ENCODE results near the gene HCN2.
A peak's percentile ranks its signal among the peaks of the same experiment; 100 is the strongest.

HCN2 gene

GRCh38 chr19:588741-589692 lies 664 bp upstream of the HCN2 start:
- DNase-seq (ENCODE audit: low spot score in 2 of 2) = no peak
- Mint-ChIP-seq H3K36me3 (peaks cover 4% of the 10 kb centered on the region), H3K27ac (no peak overlapping the region), H3K4me3 (peak overlapping the region; percentile 34), H3K9me3 (no peaks in the 10 kb centered on the region), H3K4me1 (peaks cover 8% of the 10 kb centered on the region)
- ATAC-seq = no peak

DNA sequence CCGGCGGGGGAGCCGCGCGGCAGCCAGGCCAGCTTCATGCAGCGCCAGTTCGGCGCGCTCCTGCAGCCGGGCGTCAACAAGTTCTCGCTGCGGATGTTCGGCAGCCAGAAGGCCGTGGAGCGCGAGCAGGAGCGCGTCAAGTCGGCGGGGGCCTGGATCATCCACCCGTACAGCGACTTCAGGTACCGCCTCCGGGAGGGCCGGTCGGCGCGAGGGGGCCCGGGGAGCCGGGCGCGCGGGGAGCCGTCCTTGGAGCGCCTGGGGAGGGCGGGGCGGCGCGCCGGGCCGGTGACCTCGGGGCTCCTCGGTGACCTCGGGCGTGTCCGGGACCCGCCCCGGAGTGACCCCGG lies 690 bp downstream of the HCN2 start:
- Mint-ChIP-seq H3K36me3 (peaks cover 4% of the 10 kb centered on the region), H3K9me3 (no peaks in the 10 kb centered on the region), H3K4me3 (peak overlapping the region; percentile 20), H3K4me1 (peaks cover 6% of the 10 kb centered on the region), H3K27ac (no peak overlapping the region)
- peak; percentile 35 for ATAC-seq
- DNase-seq (ENCODE audit: low spot score in 2 of 2) = no peak

DNA sequence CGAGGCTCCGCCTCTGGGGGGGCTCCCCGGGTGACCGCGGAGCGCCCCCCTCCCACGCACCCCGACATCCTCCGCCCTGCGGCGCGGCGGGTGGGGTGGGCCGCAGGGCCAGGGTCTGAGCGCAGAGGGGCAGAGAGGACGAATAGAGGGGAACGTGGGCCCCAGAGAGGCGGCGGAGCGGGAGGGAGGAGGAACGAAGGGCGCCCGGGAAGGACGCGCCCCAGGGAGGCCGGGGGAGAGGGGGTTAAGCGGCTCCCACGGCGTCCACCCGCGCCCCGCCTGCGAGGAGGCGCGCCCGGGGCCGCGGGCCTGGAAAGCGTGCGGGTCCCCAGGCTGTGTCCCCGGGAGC lies 1.0 kb downstream of the HCN2 start:
- no peak for DNase-seq (ENCODE audit: low spot score in 2 of 2)
- peak overlapping the region; percentile 20 for H3K4me3 Mint-ChIP-seq
- H3K36me3 Mint-ChIP-seq = peaks cover 4% of the 10 kb centered on the region
- no peak for ATAC-seq
- H3K9me3 Mint-ChIP-seq = no peaks in the 10 kb centered on the region
- H3K27ac Mint-ChIP-seq = no peak overlapping the region
- H3K4me1 Mint-ChIP-seq = peaks cover 6% of the 10 kb centered on the region

GRCh38 chr19:591099-591958 lies 1.6 kb downstream of the HCN2 start:
- no peak overlapping the region for H3K27ac Mint-ChIP-seq
- no peak for DNase-seq (ENCODE audit: low spot score in 2 of 2)
- H3K9me3 Mint-ChIP-seq = no peaks in the 10 kb centered on the region
- ATAC-seq = no peak
- peaks cover 4% of the 10 kb centered on the region for H3K36me3 Mint-ChIP-seq
- H3K4me1 Mint-ChIP-seq = peaks cover 6% of the 10 kb centered on the region
- peak overlapping the region; percentile 20 for H3K4me3 Mint-ChIP-seq

DNA sequence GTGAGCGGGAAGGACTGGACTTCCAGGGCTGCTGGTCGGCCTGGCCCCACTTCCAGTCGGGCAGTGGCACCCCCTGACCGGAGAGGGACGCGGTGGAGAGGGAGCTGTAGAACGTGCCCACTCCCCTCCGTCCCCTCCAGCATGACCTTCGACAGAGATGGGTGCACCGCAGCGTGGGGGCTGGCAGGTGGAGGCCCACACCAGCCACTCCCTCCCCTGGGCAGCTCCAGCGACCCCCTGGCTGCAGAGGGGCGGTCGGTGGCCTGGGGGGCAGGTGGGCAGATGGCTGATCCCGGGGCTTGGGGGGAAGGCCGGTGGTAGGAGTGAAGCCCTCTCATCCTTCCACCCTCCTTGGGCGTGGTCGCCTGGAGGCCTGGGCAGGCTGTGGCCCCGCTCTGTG lies 2.4 kb downstream of the HCN2 start:
- H3K4me1 Mint-ChIP-seq = peaks cover 6% of the 10 kb centered on the region
- no peaks in the 10 kb centered on the region for H3K9me3 Mint-ChIP-seq
- H3K27ac Mint-ChIP-seq = no peak overlapping the region
- no peak for ATAC-seq
- DNase-seq (ENCODE audit: low spot score in 2 of 2) = no peak
- no peak overlapping the region for H3K4me3 Mint-ChIP-seq
- H3K36me3 Mint-ChIP-seq = peaks cover 4% of the 10 kb centered on the region

DNA sequence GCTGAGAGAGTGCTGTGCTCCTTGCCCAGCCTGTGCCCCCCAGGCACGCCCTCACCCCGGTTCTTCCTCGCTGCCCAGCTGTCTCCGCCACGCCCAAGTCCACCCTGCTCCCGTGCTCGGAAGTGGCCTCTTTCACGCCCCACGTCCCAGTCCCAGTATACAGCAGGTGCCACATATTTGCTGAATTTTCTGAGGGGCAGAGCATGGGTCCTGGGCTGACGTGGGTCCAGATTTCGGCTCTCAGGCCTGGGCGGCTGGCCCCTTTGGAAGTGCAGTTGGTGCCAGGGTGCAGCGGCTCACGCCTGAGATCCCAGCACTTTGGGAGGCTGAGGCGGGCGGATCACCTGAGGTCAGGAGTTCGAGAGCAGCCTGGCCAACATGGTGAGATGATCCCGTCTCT lies 3.4 kb downstream of the HCN2 start:
- peaks cover 4% of the 10 kb centered on the region for H3K36me3 Mint-ChIP-seq
- no peak overlapping the region for H3K4me3 Mint-ChIP-seq
- DNase-seq (ENCODE audit: low spot score in 2 of 2) (no peak), ATAC-seq (no peak)
- no peaks in the 10 kb centered on the region for H3K9me3 Mint-ChIP-seq
- no peak overlapping the region for H3K27ac Mint-ChIP-seq
- peaks cover 5% of the 10 kb centered on the region for H3K4me1 Mint-ChIP-seq

DNA sequence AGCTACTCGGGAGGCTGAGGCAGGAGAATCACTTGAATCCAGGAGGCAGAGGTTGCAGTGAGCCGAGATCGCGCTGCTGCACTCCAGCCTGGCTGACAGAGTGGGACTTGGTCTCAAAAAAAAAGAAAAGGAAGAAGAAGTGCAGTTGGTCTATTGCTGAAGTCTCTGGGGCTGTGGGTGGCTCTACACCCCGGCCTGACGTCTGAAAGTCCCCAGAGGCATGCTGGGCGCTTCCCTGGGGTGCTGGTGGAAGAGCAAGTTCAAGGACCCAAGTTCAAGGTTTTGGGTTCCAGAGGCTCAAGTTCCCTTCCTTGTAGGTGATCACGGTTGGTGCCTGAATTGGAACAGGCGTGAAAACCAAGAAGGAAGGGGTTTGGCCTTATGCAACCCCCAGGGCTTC lies 3.8 kb downstream of the HCN2 start:
- Mint-ChIP-seq H3K36me3 (peaks cover 4% of the 10 kb centered on the region), H3K9me3 (no peaks in the 10 kb centered on the region), H3K4me3 (no peak overlapping the region), H3K4me1 (peaks cover under 1% of the 10 kb centered on the region), H3K27ac (no peak overlapping the region)
- DNase-seq (ENCODE audit: low spot score in 2 of 2) (no peak), ATAC-seq (no peak)

- ATAC-seq (no peak), DNase-seq (ENCODE audit: low spot score in 2 of 2) (no peak)
- no peak overlapping the region for H3K4me3 Mint-ChIP-seq
- H3K36me3 Mint-ChIP-seq = peaks cover 4% of the 10 kb centered on the region
- H3K27ac Mint-ChIP-seq = no peak overlapping the region
- H3K9me3 Mint-ChIP-seq = no peaks in the 10 kb centered on the region
- no peaks in the 10 kb centered on the region for H3K4me1 Mint-ChIP-seq
Measured at GRCh38 chr19:594265-594870, 4.7 kb downstream of the HCN2 start.

DNA sequence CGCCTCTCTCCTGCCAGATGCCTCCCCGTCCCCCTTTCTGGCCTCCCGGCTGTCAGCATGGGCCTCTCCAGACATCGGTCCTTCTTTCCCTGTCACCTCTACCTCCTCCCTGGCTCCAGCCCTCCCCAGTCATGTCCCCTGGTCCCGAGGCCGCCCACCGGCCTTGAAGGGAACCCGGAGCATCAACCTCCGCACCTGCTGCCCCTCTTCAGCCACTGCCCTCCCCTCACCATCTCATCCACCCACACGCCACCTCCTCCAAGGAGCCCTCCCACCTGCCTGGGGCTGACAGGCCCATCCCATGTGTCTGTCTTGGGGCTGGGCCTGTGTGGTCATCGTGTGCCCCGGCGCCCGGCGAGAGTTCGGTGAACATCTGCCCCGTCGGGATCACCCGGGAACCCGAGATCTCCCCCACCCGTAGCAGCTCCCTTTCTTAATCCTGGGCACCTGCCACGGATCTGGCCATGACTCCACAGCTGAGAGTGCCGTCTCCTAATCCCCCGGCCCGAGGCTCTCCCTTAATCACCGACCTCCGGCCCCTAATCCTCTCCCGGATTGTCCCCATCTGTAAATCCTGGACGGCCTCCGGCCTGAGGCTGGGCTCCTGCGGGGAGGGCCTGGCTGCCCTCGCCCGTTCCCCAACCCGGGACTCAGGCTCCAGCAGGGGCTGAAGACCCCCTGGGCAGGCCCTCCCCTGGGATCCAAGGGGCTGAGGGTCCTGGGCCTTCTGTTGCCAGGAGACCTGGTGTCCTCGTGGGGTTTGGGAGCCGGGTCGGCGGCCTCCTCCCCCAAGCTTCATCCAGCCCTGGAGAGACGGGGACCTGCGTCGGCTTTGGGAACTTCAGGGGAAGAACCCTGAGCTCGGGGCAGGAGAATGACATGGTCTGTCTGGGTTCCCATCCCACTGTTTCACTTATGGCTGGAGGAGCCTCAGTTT lies 5.9 kb downstream of the HCN2 start:
- no peaks in the 10 kb centered on the region for H3K4me1 Mint-ChIP-seq
- H3K36me3 Mint-ChIP-seq = peaks cover 4% of the 10 kb centered on the region
- H3K4me3 Mint-ChIP-seq = no peak overlapping the region
- no peak overlapping the region for H3K27ac Mint-ChIP-seq
- ATAC-seq = no peak
- no peaks in the 10 kb centered on the region for H3K9me3 Mint-ChIP-seq
- no peak for DNase-seq (ENCODE audit: low spot score in 2 of 2)

GRCh38 chr19:596263-596655 lies 6.6 kb downstream of the HCN2 start:
- DNase-seq (ENCODE audit: low spot score in 2 of 2) (no peak), ATAC-seq (no peak)
- H3K9me3 Mint-ChIP-seq = no peaks in the 10 kb centered on the region
- H3K4me3 Mint-ChIP-seq = no peak overlapping the region
- peaks cover 4% of the 10 kb centered on the region for H3K36me3 Mint-ChIP-seq
- H3K4me1 Mint-ChIP-seq = no peaks in the 10 kb centered on the region
- no peak overlapping the region for H3K27ac Mint-ChIP-seq

GRCh38 chr19:597406-598315 lies 8.0 kb downstream of the HCN2 start:
- ATAC-seq = no peak
- Mint-ChIP-seq H3K4me1 (no peaks in the 10 kb centered on the region), H3K9me3 (no peaks in the 10 kb centered on the region), H3K27ac (no peak overlapping the region), H3K4me3 (no peak overlapping the region), H3K36me3 (peaks cover 4% of the 10 kb centered on the region)
- no peak for DNase-seq (ENCODE audit: low spot score in 2 of 2)

DNA sequence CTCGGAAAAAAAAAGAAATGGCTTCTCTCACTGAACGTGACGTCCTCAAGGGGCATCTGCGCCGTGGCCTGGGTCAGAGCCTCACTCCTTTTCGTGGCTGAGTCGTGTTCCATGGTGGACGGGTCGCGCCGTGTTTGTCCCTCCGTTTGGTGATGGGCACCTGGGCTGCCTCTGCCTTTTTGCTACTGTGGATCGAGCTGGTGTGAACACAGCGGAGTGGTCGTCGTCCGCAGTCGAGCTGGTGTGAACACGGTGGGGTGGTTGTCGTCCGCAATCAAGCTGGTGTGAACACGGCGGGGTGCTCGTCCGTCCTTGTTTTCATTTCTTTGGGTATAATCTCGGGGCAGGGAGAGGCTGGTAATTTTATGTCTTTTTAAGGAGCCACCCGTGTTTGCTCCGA lies 11.6 kb downstream of the HCN2 start:
- no peak for ATAC-seq
- Mint-ChIP-seq H3K27ac (no peak overlapping the region), H3K36me3 (no peaks in the 10 kb centered on the region), H3K4me3 (no peak overlapping the region), H3K4me1 (no peaks in the 10 kb centered on the region), H3K9me3 (no peaks in the 10 kb centered on the region)
- DNase-seq (ENCODE audit: low spot score in 2 of 2) = no peak

DNA sequence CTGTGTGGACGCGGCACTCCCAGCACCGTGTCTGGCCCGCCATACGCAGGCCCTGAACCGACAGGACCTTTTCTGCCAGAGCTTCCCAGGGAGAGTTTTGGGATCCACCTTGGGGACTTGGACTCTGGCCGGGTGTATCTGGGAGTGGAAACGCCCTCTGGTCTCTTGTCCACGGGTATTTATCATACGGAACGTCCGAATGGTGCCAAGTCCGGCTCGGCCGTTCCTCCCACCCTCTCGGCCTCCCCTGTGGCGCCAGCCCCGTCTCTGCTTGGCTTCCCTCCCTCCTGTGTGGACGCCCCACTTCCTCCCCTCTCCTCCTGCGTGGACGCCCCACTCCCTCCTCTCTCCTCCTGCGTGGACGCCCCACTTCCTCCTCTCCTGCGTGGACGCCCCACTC lies 12.1 kb downstream of the HCN2 start:
- no peaks in the 10 kb centered on the region for H3K36me3 Mint-ChIP-seq
- no peak overlapping the region for H3K27ac Mint-ChIP-seq
- DNase-seq (ENCODE audit: low spot score in 2 of 2) = no peak
- H3K4me1 Mint-ChIP-seq = no peaks in the 10 kb centered on the region
- no peak overlapping the region for H3K4me3 Mint-ChIP-seq
- H3K9me3 Mint-ChIP-seq = no peaks in the 10 kb centered on the region
- no peak for ATAC-seq

Data from stimulated activated effector memory CD8-positive, alpha-beta T cell treated with anti-CD3 and anti-CD28 coated beads, Interleukin-12 subunit alpha, Interleukin-12 subunit beta, amount 100 ng/mL, for 72 hours (primary cell).